DMS79 treated with DMSO at 0.1 percent for 48 hours (cell line): ENCODE measurements around the gene ATF7IP2.
"Not testable (repeated sequence)": the region's sequence is repeated elsewhere in the genome, so short reads cannot be mapped to it uniquely, and the experiment has no call there.

ENCODE experiments used
- DNase-seq: peaks from one replicate; lab custom pipeline; 2025; lab: John Stamatoyannopoulos, UW

ATF7IP2 gene

GRCh38 chr16:10452208-10453158 lies 66.6 kb downstream of the ATF7IP2 start:
- not testable (repeated sequence) for DNase-seq

- no peak for DNase-seq
Observed at GRCh38 chr16:10453159-10453510, 67.3 kb downstream of the ATF7IP2 start.

- no peak for DNase-seq
Observed at GRCh38 chr16:10465821-10466220, 80.0 kb downstream of the ATF7IP2 start.

- no peak for DNase-seq
Observed at GRCh38 chr16:10466313-10466712, 80.5 kb downstream of the ATF7IP2 start.

GRCh38 chr16:10466861-10467260 lies 81.0 kb downstream of the ATF7IP2 start:
- no peak for DNase-seq

- DNase-seq: not testable (repeated sequence)
Observed at GRCh38 chr16:10476636-10477035, 90.8 kb downstream of the ATF7IP2 start.

- DNase-seq: no peak
Observed at GRCh38 chr16:10480151-10480550, 94.3 kb downstream of the ATF7IP2 start.

- DNase-seq: no peak
Observed at GRCh38 chr16:10485159-10485558, 99.3 kb downstream of the ATF7IP2 start.

GRCh38 chr16:10485698-10486382 lies 100.0 kb downstream of the ATF7IP2 start:
- no peak for DNase-seq

GRCh38 chr16:10490141-10490540 lies 104.3 kb downstream of the ATF7IP2 start:
- DNase-seq: no peak

GRCh38 chr16:10493276-10493675 lies 107.4 kb downstream of the ATF7IP2 start:
- no peak for DNase-seq

- no peak for DNase-seq
Observed at GRCh38 chr16:10494343-10495030, 108.6 kb downstream of the ATF7IP2 start.

GRCh38 chr16:10495031-10495345 lies 109.1 kb downstream of the ATF7IP2 start:
- no peak for DNase-seq

- no peak for DNase-seq
Observed at GRCh38 chr16:10497132-10498101, 111.6 kb downstream of the ATF7IP2 start.

GRCh38 chr16:10500582-10500981 lies 114.7 kb downstream of the ATF7IP2 start:
- no peak for DNase-seq

GRCh38 chr16:10501016-10501607 lies 115.3 kb downstream of the ATF7IP2 start:
- DNase-seq: no peak

GRCh38 chr16:10502776-10503175 lies 116.9 kb downstream of the ATF7IP2 start:
- DNase-seq: no peak

- DNase-seq: no peak
Observed at GRCh38 chr16:10504404-10504885, 118.6 kb downstream of the ATF7IP2 start.

GRCh38 chr16:10505286-10505685 lies 119.4 kb downstream of the ATF7IP2 start:
- not testable (repeated sequence) for DNase-seq

GRCh38 chr16:10509534-10510025 lies 123.7 kb downstream of the ATF7IP2 start:
- DNase-seq: peak; percentile 80

GRCh38 chr16:10510279-10510678 lies 124.4 kb downstream of the ATF7IP2 start:
- DNase-seq: no peak
